SK-N-SH treated with all-trans-retinoic acid at 6 μM for 48 hours (cell line): ENCODE results near the gene LAMA2.

Source experiments
- CSDC2 ChIP-seq: fragments of 250-450 bp; sonication (Bioruptor Pico); IDR thresholded peaks from 2 replicates; pipeline ENCODE4 v1.5.0; 2020; ENCODE audit warnings: mild to moderate bottlenecking, moderate library complexity
- ESRRG ChIP-seq: fragments of 250-450 bp; sonication (Bioruptor Pico); IDR thresholded peaks from 2 replicates; pipeline ENCODE4 v1.6.1; 2021; ENCODE audit warnings: mild to moderate bottlenecking
- PPARA ChIP-seq: fragments of 250-450 bp; sonication (Bioruptor Pico); IDR thresholded peaks from 2 replicates; pipeline ENCODE4 v1.5.0; 2020; ENCODE audit warnings: mild to moderate bottlenecking, borderline replicate concordance
- ZFP3 ChIP-seq: fragments of 250-450 bp; sonication (Bioruptor Pico); IDR thresholded peaks from 2 replicates; pipeline ENCODE4 v1.5.0; 2020; ENCODE audit warnings: mild to moderate bottlenecking, moderate library complexity
- ZNF565 ChIP-seq: fragments of 450-650 bp; formaldehyde crosslinking; conservative IDR thresholded peaks from 2 replicates; pipeline ENCODE4 v1.5.0; 2020; ENCODE audit warnings: low read depth, mild to moderate bottlenecking, moderate library complexity
- TF ChIP-seq, protein P1 (sequence below): fragments of 250-450 bp; sonication (Bioruptor Pico); IDR thresholded peaks from 2 replicates; pipeline ENCODE4 v1.5.0; 2020; ENCODE audit warnings: mild to moderate bottlenecking, moderate library complexity

DNA sequence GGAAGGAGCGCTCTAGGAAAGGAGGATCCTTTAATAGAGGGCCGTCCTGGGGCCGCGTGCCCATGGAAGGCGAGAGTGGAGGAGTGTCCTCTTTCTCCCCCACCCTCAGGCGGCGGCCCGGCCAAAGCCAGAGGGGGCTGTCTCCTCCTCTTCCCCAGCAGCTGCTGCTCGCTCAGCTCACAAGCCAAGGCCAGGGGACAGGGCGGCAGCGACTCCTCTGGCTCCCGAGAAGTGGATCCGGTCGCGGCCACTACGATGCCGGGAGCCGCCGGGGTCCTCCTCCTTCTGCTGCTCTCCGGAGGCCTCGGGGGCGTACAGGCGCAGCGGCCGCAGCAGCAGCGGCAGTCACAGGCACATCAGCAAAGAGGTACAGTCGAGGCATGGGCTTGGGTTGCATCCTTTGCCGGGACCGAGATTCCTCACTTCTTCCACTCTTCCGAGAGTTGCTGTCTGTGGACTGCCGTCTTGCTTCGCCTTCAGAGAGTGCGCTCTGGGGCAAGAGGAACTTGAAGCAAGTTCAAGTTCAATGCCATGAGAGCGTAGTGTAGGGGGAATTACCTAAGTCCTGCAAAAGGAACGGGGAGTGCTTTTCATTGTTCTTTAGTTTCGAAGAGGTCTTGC lies at the start of gene LAMA2:
- TF ChIP-seq ZFP3 (CRISPR knock-in tag) (no peak), CSDC2 (no peak), ESRRG (CRISPR knock-in tag) (no peak), PPARA (CRISPR knock-in tag) (no peak), ZNF565 (no peak)
- TF ChIP-seq, protein P1, sequence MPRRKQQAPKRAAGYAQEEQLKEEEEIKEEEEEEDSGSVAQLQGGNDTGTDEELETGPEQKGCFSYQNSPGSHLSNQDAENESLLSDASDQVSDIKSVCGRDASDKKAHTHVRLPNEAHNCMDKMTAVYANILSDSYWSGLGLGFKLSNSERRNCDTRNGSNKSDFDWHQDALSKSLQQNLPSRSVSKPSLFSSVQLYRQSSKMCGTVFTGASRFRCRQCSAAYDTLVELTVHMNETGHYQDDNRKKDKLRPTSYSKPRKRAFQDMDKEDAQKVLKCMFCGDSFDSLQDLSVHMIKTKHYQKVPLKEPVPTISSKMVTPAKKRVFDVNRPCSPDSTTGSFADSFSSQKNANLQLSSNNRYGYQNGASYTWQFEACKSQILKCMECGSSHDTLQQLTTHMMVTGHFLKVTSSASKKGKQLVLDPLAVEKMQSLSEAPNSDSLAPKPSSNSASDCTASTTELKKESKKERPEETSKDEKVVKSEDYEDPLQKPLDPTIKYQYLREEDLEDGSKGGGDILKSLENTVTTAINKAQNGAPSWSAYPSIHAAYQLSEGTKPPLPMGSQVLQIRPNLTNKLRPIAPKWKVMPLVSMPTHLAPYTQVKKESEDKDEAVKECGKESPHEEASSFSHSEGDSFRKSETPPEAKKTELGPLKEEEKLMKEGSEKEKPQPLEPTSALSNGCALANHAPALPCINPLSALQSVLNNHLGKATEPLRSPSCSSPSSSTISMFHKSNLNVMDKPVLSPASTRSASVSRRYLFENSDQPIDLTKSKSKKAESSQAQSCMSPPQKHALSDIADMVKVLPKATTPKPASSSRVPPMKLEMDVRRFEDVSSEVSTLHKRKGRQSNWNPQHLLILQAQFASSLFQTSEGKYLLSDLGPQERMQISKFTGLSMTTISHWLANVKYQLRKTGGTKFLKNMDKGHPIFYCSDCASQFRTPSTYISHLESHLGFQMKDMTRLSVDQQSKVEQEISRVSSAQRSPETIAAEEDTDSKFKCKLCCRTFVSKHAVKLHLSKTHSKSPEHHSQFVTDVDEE = no peak
